Esophagus muscularis mucosa (tissue), 3 donors: ENCODE data around the gene PDE4C.

Experiments used
- CTCF ChIP-seq, 3 experiments: fragments of 200-600 bp in 2 of 3; fragments of 450-650 bp in 1 of 3; sonication (generic) in 2 of 3; IDR thresholded peaks; one replicate each; pipeline ENCODE4 v1.5.1; 2017 to 2019; ENCODE audit warnings: antibody characterized with exemption in 3 of 3, mild to moderate bottlenecking in 2 of 3, moderate library complexity in 1 of 3
- POLR2A ChIP-seq: fragments of 450-650 bp; IDR thresholded peaks from one replicate; pipeline ENCODE4 v1.6.1; 2017; ENCODE audit warnings: antibody characterized with exemption, moderate library complexity, mild to moderate bottlenecking, low read depth

- peak; percentile 12 to 37 (median 27) for TF ChIP-seq CTCF (IDR thresholded peaks at IDR 0.05)
- TF ChIP-seq POLR2A, result no peak
Observed at GRCh38 chr19:18202778-18203407, 23.3 kb downstream of the PDE4C start.
